Vagina (tissue), 2 donors: ENCODE results near the gene NPM1.

ENCODE experiments used
- CTCF ChIP-seq, 3 experiments: fragments of 450-650 bp in 2 of 3; fragments of 200-600 bp in 1 of 3; sonication (generic) in 1 of 3; IDR thresholded peaks; one replicate each; pipeline ENCODE4 v1.5.1; 2017 to 2019; ENCODE audit warnings: antibody characterized with exemption in 3 of 3, mild to moderate bottlenecking in 2 of 3, moderate library complexity in 2 of 3
- POLR2A ChIP-seq, 2 donors: fragments of 450-650 bp; IDR thresholded peaks; one replicate each; pipeline ENCODE4 v1.6.1; 2017; ENCODE audit warnings: antibody characterized with exemption in 2 of 2, mild to moderate bottlenecking in 2 of 2, moderate library complexity in 2 of 2
- POLR2AphosphoS5 ChIP-seq, 2 donors: sonication (generic); formaldehyde crosslinking; IDR thresholded peaks; one replicate each; pipeline ENCODE4 v1.9.0; 2017; ENCODE audit warnings: antibody characterized with exemption in 2 of 2, mild to moderate bottlenecking in 2 of 2, low read depth in 1 of 2; ENCODE audit not compliant: insufficient read depth in 1 of 2

GRCh38 chr5:171392585-171393159 lies 5.0 kb downstream of the NPM1 start:
- no peak for TF ChIP-seq CTCF (IDR thresholded peaks at IDR 0.05)
- no peak for TF ChIP-seq POLR2AphosphoS5 (IDR thresholded peaks at IDR 0.05; ENCODE audit: insufficient read depth in 1 of 2, low read depth in 1 of 2)
- TF ChIP-seq POLR2A (IDR thresholded peaks at IDR 0.05), result no peak
